ENCODE data around the gene ZNF740. TPM values are rescaled to one million over a fixed set of nuclear protein-coding genes. Genes with fewer than 3 reads are reported as not detected.
A peak's percentile ranks its signal among the peaks of the same experiment; 100 is the strongest.

ZNF740 gene
- polyA plus RNA-seq, 1 donor from 2014 or later, result 24.3 TPM

DNA sequence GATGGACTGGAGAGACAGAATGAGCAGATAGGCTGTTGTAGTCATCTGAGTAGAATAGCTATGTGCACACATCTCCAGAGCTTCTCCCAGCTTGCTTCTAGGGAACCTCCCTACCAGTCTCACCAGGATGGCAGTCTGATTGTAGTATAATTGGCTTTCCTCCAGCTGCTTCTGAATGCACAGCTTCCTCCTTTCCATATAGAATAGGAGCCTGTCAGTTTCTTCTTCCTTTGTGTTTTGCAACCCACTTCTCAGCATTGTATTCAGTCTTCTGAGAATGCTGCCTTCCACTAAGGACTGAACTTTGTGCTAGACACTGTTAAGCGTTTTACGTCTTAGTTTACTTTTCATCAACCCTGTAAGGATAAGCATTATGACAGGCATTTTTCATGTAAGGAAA is 2.4 kb downstream of the ZNF740 start:
- Histone ChIP-seq H3K4me2 (ENCODE audit: low read length) (peak overlapping the region; percentile 98), H3K9ac (ENCODE audit: low read length) (peak overlapping the region; percentile 32), H3K27ac (ENCODE audit: low read length) (peak overlapping the region; percentile 63), H3K4me3 (ENCODE audit: low read length) (peak overlapping the region; percentile 93), H3K27me3 (ENCODE audit: insufficient read depth, low read depth, low read length) (no peaks in the 10 kb centered on the region), H3K36me3 (ENCODE audit: insufficient read depth, low read length) (peaks cover 16% of the 10 kb centered on the region), H3K79me2 (replicated peaks; ENCODE audit: insufficient read depth, low read length) (peaks cover 33% of the 10 kb centered on the region), H3F3A (ENCODE audit: insufficient read depth, low read length, poor library complexity, severe bottlenecking) (peaks cover 4% of the 10 kb centered on the region), H3K9me2 (ENCODE audit: insufficient read depth, low read length) (no peaks in the 10 kb centered on the region), H3K9me3 (ENCODE audit: low read length) (no peaks in the 10 kb centered on the region), H4K20me1 (ENCODE audit: insufficient read depth) (no peaks in the 10 kb centered on the region), H2AFZ (ENCODE audit: low read depth, low read length) (no peak overlapping the region)
- TF ChIP-seq RAD21 (conservative IDR thresholded peaks at IDR 0.05) (no peak), TAF1 (IDR thresholded peaks at IDR 0.05; ENCODE audit: low read depth) (no peak), POLR2AphosphoS5 (IDR thresholded peaks at IDR 0.05) (no peak), EP300 (conservative IDR thresholded peaks at IDR 0.05; ENCODE audit: poor library complexity, severe bottlenecking) (no peak), MXI1 (conservative IDR thresholded peaks at IDR 0.05; ENCODE audit: poor library complexity, severe bottlenecking) (no peak)
- TF ChIP-seq, protein P1, sequence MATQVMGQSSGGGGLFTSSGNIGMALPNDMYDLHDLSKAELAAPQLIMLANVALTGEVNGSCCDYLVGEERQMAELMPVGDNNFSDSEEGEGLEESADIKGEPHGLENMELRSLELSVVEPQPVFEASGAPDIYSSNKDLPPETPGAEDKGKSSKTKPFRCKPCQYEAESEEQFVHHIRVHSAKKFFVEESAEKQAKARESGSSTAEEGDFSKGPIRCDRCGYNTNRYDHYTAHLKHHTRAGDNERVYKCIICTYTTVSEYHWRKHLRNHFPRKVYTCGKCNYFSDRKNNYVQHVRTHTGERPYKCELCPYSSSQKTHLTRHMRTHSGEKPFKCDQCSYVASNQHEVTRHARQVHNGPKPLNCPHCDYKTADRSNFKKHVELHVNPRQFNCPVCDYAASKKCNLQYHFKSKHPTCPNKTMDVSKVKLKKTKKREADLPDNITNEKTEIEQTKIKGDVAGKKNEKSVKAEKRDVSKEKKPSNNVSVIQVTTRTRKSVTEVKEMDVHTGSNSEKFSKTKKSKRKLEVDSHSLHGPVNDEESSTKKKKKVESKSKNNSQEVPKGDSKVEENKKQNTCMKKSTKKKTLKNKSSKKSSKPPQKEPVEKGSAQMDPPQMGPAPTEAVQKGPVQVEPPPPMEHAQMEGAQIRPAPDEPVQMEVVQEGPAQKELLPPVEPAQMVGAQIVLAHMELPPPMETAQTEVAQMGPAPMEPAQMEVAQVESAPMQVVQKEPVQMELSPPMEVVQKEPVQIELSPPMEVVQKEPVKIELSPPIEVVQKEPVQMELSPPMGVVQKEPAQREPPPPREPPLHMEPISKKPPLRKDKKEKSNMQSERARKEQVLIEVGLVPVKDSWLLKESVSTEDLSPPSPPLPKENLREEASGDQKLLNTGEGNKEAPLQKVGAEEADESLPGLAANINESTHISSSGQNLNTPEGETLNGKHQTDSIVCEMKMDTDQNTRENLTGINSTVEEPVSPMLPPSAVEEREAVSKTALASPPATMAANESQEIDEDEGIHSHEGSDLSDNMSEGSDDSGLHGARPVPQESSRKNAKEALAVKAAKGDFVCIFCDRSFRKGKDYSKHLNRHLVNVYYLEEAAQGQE (IDR thresholded peaks at IDR 0.05; ENCODE audit: borderline replicate concordance), result no peak
- TF ChIP-seq, protein P2, sequence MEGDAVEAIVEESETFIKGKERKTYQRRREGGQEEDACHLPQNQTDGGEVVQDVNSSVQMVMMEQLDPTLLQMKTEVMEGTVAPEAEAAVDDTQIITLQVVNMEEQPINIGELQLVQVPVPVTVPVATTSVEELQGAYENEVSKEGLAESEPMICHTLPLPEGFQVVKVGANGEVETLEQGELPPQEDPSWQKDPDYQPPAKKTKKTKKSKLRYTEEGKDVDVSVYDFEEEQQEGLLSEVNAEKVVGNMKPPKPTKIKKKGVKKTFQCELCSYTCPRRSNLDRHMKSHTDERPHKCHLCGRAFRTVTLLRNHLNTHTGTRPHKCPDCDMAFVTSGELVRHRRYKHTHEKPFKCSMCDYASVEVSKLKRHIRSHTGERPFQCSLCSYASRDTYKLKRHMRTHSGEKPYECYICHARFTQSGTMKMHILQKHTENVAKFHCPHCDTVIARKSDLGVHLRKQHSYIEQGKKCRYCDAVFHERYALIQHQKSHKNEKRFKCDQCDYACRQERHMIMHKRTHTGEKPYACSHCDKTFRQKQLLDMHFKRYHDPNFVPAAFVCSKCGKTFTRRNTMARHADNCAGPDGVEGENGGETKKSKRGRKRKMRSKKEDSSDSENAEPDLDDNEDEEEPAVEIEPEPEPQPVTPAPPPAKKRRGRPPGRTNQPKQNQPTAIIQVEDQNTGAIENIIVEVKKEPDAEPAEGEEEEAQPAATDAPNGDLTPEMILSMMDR (IDR thresholded peaks at IDR 0.05; ENCODE audit: poor library complexity, severe bottlenecking), result no peak

DNA sequence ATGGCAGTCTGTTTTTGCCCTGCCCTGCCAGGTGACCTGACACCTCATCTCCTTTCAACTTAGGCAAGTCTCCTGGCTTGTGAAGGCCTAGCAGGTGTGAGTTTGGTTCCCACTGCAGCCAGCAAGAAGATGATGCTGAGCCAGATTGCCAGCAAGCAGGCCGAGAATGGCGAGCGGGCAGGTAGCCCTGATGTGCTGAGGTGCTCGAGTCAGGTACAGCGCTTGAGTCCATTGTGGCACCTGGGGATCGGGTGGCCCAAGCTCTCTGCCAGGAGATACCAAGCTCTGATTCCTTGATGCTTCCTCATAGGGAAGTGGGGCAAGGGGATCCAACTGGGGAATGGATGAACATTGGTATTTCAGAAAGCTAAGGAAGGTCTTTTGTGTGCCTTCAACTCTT is 4.3 kb downstream of the ZNF740 start:
- Histone ChIP-seq H3K79me2 (replicated peaks; ENCODE audit: insufficient read depth, low read length) (peaks cover 33% of the 10 kb centered on the region), H3K4me2 (ENCODE audit: low read length) (no peak overlapping the region), H3K27me3 (ENCODE audit: insufficient read depth, low read depth, low read length) (no peaks in the 10 kb centered on the region), H3K27ac (ENCODE audit: low read length) (no peak overlapping the region), H4K20me1 (ENCODE audit: insufficient read depth) (no peaks in the 10 kb centered on the region), H3K4me3 (ENCODE audit: low read length) (peak overlapping the region; percentile 93), H3K9ac (ENCODE audit: low read length) (no peak overlapping the region), H3F3A (ENCODE audit: insufficient read depth, low read length, poor library complexity, severe bottlenecking) (no peaks in the 10 kb centered on the region), H3K9me3 (ENCODE audit: low read length) (no peaks in the 10 kb centered on the region), H2AFZ (ENCODE audit: low read depth, low read length) (no peak overlapping the region), H3K9me2 (ENCODE audit: insufficient read depth, low read length) (no peaks in the 10 kb centered on the region), H3K36me3 (ENCODE audit: insufficient read depth, low read length) (peaks cover 16% of the 10 kb centered on the region)
- TF ChIP-seq POLR2AphosphoS5 (IDR thresholded peaks at IDR 0.05) (no peak), TAF1 (IDR thresholded peaks at IDR 0.05; ENCODE audit: low read depth) (no peak), RAD21 (conservative IDR thresholded peaks at IDR 0.05) (no peak), EP300 (conservative IDR thresholded peaks at IDR 0.05; ENCODE audit: poor library complexity, severe bottlenecking) (no peak), SMC3 (conservative IDR thresholded peaks at IDR 0.05; ENCODE audit: poor library complexity) (no peak), MXI1 (conservative IDR thresholded peaks at IDR 0.05; ENCODE audit: poor library complexity, severe bottlenecking) (no peak), EZH2 (IDR thresholded peaks at IDR 0.05; ENCODE audit: borderline replicate concordance, insufficient read depth, low read length, poor library complexity, severe bottlenecking) (no peak)
- TF ChIP-seq, protein P2 (IDR thresholded peaks at IDR 0.05; ENCODE audit: poor library complexity, severe bottlenecking), result no peak
- TF ChIP-seq, protein P1 (IDR thresholded peaks at IDR 0.05; ENCODE audit: borderline replicate concordance), result no peak

All from neural cell (in vitro differentiated cells).